D721Med (cell line): ENCODE data around the gene FAM53B.

ENCODE experiments used
- DNase-seq: peaks from one replicate; pipeline ENCODE4 v3.0.0; 2011; ENCODE audit warnings: low spot score; ENCODE audit not compliant: insufficient read length
- FAIRE-seq: peaks from 2 replicates; lab custom pipeline; 2011; peaks lifted over from hg19 to GRCh38; lab: Jason Lieb, UNC
- TF ChIP-seq, protein P1 (sequence below): IDR thresholded peaks from 2 replicates; pipeline ENCODE4 v1.5.1; 2012; ENCODE audit warnings: mild to moderate bottlenecking, control low read depth; ENCODE audit not compliant: insufficient read depth; ENCODE audit errors: missing control alignments

The FAM53B gene

GRCh38 chr10:124657806-124658205 is 86.4 kb downstream of the FAM53B start:
- TF ChIP-seq, protein P1, sequence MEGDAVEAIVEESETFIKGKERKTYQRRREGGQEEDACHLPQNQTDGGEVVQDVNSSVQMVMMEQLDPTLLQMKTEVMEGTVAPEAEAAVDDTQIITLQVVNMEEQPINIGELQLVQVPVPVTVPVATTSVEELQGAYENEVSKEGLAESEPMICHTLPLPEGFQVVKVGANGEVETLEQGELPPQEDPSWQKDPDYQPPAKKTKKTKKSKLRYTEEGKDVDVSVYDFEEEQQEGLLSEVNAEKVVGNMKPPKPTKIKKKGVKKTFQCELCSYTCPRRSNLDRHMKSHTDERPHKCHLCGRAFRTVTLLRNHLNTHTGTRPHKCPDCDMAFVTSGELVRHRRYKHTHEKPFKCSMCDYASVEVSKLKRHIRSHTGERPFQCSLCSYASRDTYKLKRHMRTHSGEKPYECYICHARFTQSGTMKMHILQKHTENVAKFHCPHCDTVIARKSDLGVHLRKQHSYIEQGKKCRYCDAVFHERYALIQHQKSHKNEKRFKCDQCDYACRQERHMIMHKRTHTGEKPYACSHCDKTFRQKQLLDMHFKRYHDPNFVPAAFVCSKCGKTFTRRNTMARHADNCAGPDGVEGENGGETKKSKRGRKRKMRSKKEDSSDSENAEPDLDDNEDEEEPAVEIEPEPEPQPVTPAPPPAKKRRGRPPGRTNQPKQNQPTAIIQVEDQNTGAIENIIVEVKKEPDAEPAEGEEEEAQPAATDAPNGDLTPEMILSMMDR: no peak
- no peak for DNase-seq
- no peak for FAIRE-seq

DNA sequence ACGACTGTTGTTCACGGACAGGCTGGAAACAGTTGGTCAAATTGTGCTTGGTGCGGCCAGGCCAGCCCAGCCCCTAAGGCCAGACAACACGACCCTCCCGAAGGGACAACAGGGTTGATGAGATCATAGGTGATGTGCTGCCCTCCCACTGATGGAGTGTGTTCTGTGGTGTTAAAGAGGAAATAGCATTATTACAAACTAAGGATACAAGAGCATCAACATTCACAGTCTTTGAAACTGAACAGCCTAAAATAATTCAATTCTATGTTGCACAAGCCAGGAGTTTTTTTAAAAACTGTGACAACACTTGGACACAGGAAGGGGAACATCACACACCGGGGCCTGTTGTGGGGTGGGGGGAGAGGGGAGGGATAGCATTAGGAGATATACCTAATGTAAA is 87.6 kb downstream of the FAM53B start:
- TF ChIP-seq, protein P1: no peak
- no peak for DNase-seq
- no peak for FAIRE-seq

DNA sequence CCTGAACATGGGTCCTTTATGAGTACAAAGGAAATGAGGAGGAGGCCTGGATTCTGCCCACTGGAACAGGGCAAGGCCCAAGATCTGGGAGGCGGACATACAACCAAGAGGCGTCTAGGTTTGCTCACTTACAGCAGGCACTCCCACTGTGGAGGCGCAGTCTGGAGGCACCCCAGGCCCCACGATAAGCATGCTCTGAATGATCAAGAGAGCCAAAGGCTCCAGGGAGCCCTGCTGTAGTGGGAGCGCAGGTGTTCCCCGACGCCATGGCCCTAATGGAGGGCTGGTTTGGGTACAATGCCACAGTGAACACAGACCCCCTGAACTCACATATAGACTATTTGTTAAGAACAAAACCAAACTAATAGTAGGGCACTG is 88.1 kb downstream of the FAM53B start:
- TF ChIP-seq, protein P1: no peak
- FAIRE-seq (no peak), DNase-seq (no peak)

DNA sequence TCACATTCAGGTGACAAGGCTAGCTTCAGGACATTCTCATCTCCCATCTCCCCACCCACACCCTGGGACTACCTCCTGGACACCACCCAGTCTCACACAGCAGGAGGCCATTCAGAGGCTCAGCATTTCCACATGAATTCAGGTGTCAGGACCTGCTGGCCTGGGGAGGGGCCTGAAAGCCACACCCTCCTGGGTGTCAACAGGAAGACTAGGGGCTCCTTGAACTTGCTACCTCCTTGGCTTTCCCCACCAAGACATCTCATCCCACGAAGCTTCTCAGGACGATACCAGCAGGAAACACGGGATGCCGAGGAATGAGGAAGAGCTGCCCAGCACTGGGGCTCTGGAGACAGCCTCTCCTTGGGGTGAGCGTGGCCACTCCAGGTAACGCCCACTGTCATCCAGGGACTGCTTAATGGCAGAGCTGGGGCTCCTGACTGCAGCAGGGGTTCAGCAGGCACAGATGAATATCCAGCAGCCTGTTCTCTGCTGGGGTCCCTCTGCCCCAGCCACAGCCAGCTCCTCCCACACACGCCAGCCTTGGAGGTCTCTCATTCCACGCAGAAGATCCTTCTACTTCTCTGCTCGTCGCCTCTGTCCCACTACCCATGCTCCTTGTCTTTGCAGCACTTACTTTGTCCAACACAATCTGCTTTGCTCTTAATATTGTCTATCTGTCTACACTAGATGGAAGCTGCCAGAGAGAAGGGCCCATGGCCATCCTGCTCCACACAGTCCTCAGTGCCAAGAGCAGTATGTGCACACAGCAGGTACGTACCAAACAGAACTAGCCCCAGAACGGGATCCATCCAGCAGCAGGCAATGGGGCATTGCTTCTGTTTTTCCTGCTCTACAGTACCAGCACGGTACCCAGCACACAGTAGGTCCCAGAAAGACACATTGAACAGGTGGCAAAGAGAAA is 88.7 kb downstream of the FAM53B start:
- FAIRE-seq (no peak), DNase-seq (no peak)

GRCh38 chr10:124654686-124655085 is 89.5 kb downstream of the FAM53B start:
- FAIRE-seq: no peak
- TF ChIP-seq, protein P1: no peak
- DNase-seq: no peak

More for the DNA sequence above, 88.7 kb downstream of the FAM53B start:
- TF ChIP-seq, protein P1: no peak

GRCh38 chr10:124653811-124654651 is 90.1 kb downstream of the FAM53B start:
- FAIRE-seq (no peak), DNase-seq (no peak)
- TF ChIP-seq, protein P1: no peak
